ENCODE measurements around the gene TRMT44.
A peak's percentile ranks its signal among the peaks of the same experiment; 100 is the strongest.
"Not testable (repeated sequence)": the region's sequence is repeated elsewhere in the genome, so short reads cannot be mapped to it uniquely, and the experiment has no call there.

Gene TRMT44

DNA sequence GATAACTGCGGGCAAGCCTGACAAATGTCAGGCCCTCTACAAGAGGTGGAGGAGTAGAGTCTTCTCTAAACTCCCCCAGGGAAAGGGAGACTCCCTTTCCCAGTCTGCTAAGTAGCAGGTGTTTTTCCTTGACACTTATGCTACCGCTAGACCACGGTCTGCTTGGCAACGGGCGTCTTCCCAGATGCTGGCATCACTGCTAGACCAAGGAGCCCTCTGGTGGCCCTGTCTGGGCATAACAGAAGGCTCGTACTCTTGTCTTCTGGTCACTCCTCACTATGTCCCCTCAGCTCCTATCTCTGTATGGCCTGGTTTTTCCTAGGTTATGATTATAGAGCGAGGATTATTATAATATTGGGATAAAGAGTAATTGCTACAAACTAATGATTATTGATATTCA is 33.7 kb upstream of the TRMT44 start:
- peak in 1 of 4 experiments; percentile 14 for DNase-seq

GRCh38 chr4:8407316-8407715 is 33.3 kb upstream of the TRMT44 start:
- DNase-seq, result no peak

DNA sequence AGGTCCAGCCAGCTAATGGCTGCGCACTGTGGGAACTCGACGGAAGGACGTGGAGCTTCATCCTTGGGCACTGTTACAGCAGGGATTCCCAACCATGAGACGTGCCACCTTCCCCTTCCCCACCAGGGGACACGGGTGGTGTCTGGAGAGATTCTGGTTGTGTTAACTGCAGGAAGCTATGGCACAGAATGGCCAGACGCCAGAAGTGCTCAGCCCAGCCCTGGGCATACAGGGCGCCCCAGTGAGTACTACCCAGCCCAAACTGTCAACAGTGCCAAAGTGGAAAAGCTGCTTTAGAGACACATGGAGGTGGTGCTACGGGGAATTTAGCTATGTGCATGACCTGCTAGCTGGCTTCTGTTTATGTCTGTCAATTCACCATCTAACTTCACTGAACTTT is 32.8 kb upstream of the TRMT44 start:
- no peak for DNase-seq

DNA sequence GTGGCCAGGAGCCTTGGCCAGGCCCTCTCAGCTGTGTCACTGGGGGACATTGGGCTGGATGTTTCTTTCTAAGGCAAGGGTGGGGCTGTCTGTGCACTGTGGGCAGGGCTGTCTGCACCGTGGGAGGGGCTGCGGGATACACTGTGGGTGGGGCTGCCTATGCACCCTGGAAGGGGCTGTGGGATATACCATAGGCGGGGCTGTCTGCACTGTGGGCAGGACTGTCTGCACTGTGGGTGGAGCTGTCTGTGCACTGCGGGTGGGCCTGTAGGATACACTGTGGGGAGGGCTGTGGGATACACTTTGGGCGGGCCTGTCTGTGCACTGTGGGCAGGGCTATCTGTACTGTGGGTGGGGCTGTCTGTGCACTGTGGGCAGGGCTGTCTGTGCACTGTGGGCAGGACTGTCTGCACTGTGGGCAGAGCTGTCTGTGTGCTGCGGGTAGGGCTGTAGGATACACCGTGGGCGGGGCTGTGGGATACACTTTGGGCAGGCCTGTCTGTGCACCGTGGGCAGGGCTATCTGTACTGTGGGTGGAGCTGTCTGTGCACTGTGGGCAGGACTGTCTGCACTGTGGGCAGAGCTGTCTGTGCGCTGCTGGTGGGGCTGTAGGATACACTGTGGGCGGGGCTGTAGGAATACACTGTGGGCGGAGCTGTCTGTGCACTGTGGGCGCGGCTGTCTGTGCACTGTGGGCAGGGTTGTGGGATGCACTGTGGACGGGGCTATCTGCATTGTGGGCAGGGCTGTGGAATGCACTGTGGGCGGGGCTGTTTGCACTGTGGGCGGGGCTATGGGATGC is 31.1 kb upstream of the TRMT44 start:
- DNase-seq, result no peak

DNA sequence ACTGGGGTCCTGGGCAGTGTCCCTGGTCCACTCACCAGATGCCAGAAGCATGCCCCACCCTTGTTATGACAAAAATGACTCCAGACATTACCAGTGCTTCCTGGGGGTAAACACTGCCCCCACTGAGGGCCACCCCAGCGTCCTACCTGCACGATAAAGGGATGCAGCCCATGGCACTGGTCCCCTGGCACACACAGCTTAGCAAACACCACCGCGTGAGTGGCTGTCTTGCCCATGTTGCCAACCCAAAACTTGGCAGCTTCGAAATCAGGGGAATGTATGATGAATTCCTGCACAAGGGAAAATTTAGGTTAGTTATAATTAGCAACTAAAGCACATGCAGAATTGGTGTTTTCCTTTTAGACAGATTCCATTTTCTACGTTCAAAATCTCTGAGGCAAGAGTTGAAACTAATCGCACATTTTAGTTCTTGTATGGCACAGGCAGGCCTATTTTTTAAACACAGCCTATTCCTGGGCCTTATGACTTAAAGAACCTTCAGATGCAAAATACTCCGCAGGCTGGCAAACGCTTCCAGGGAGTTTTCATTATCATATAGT is 30.4 kb upstream of the TRMT44 start:
- DNase-seq, result no peak

DNA sequence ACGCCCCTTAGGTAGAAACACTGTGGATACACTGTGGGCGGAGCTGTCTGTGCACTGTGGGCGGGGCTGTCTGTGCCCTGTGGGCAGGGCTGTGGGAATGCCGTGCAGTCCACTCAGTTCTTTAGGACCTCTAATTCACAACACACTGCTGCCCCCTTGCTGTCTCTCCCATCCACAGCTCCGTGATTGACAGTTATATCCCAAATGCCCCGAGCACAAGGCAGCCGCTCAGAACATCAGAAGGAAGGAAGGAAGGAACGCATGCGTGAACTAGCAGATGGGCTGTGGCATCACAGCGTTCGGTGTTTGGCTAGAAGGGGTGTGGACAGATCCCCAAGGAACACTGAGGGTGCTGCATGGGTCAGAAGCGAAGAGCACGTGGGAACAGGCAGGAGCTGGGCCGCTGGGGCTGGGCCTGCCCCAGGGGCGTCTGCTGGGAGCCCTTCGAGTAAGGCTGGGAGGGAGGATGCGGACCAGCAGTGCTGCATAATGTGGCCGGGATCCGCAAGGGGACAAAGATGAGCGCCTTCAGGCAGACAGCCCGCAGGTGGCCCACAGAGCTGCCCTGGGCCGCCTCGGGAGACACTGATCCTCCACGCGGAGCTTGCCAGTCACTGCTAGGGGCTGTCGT is 29.8 kb upstream of the TRMT44 start:
- DNase-seq, result peak; percentile 33 to 55 (median 42)

- DNase-seq, result no peak
These were observed 29.0 kb upstream of the TRMT44 start for GRCh38 chr4:8411351-8412180.

DNA sequence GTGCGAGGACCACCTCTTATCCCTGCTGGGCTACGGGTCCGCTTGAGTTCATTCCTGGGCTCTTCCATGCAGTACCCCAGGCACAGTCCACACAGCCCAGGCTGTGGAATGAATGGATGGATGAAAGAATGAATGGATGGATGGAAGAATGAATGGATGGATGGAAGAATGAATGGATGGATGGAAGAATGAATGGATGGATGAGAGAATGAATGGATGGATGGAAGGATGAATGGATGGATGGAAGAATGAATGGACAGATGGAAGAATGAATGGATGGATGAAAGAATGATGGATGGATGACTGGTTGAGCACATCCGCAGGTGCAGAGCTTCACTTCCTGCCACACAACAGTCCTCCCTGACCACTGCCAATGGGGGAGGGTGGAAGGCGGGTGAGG is 28.3 kb upstream of the TRMT44 start:
- no peak for DNase-seq

DNA sequence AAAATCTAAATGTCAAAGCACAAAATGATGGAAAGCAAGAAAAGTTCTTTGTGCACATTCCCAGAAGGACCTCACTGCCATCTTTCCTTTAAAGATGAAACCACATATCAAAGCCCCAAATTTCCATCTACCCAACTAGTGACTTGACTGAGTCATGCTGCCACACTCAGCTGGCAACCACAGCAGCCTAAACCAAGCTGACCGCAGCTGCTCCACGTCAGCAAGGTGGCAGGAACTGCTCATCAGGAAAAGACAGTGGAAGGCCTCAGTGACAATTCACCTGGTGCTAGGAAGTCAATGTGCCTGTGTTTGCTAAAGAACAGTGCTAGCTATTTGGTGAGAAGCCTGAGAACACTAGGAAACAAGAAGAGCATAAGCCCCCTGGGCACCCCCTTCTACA is 26.2 kb upstream of the TRMT44 start:
- DNase-seq, result no peak

DNA sequence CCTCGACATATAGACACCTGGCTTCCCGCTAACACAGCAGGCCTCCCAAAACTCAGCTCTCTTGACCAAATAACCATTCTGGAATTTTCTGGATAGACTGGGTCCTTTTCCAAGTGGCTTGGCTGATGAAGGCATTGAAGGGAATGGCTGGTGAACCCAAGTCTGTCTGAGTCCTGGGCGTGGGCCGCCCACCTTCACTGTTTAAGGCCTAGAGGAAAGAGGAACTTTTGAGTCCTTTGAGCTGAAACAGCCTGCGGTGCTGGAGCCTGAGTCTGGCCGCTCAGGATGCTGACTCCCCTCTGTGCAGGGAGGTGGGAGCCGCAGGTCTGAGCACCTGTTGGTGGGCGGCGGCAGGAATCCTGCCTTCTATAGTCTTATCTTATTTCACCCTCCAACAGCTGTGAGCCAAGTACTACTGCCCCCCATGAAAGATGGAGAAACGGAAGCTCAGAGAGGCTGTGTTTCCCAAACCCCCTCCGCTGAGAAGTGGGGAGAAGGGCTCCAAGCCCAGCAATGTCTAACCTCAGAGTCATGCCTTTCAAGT is 23.4 kb upstream of the TRMT44 start:
- DNase-seq, result peak; percentile 25 to 62 (median 46)

DNA sequence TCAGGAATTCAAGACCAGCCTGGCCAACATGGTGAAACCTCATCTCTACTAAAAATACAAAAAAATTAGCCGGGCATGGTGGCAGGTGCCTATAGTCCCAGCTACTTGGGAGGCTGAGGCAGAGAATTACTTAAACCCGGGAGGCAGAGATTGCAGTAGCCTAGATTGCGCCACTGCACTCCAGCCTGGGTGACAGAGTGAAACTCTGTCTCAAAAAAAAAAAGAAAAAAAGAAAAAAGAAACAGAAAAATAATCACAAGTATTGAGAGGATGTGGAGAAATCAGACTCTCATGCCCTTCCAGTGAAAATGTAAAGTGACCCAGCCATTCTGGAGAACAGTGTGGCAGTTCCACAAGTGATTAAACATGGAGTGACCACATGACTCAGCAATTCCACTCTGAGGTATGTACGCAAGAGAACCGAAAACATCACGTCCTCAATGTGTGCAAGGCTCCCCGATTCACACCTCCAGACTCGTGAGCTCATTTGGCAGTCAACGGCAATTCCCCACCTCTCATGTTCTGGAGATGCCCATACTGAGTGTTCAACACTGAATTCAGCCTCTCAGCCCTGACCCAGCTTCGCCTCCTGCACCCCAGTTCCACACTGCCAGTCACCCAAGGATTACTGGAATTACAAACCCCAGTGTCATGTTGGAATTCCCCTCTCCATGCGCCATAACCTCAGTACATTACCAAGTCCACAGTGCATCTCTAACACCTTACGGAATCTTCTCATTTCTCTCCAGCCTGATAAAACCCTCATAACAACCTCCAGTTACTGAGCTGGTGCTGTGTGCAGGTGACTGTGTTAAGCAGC is 21.1 kb upstream of the TRMT44 start:
- DNase-seq, result peak; percentile 59 to 77 (median 65)

- not testable (repeated sequence) for DNase-seq
These were observed 20.4 kb upstream of the TRMT44 start for GRCh38 chr4:8420151-8420550.

- no peak for DNase-seq
These were observed 18.2 kb upstream of the TRMT44 start for GRCh38 chr4:8422327-8422726.

DNA sequence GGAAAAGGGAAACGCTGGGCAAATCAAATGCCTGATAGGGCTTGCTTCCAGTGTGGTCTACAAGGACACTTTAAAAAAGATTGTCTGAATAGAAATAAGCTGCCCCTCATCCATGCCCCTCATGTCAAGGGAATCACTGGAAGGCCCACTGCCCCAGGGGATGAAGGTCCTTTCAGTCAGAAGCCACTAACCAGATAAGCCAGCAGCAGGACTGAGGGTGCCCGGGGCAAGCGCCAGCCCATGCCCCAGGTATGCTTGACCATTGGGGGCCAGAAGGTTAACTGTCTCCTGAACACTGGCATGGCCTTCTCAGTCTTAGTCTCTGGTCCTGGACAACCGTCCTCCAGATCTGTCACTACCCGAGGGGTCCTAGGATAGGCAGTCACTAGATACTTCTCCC is 17.8 kb upstream of the TRMT44 start:
- no peak for DNase-seq

GRCh38 chr4:8427262-8427661 is 13.3 kb upstream of the TRMT44 start:
- DNase-seq, result no peak

DNA sequence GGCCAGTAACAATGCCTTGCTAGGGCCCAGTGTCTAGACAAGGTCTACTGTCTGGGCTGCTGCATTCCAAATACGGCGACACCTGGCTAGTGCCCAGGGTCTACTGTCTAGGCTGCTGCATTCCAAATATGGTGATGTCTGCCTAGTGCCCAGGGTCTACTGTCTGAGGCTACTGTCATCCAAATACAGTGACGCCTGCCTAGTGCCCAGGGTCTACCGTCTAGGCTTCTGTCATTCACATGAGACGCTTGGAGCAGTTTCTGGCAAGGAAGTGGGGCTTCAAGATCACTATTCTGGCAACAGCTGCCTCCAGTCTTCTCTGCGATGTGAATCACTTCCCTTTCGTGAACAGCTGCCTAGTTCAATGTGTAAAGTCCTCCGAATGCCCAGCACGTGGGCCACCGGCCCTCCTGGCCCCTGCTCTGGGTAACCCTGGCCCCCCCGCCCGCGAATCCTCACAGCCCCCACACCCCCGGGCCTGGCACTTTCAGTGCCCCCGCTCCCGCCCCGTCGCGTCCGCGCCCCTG is 12.8 kb upstream of the TRMT44 start:
- DNase-seq, result peak; percentile 70 to 84 (median 76)

GRCh38 chr4:8428288-8429097 is 12.1 kb upstream of the TRMT44 start:
- peak; percentile 92 to 97 (median 96) for DNase-seq

DNA sequence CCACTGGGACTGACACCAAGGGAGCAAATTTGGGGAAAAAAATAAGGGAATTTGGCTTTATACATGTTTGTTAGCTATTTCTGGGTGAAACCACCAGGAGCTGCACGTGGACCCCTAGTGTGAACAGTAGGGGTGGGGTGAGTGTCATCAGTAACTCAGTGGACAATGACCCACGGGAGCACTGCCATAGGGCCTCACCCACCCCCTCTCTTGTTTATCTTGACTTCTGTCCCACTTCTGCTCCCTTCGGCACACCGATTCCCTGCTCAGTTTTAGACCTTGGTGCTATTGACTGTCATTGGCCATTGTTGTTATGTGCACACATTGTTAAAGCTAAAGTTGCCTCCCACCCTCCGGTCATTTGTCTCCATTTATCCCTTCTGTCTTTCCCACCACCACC is 9.0 kb upstream of the TRMT44 start:
- no peak for DNase-seq

- no peak for DNase-seq
These were observed 7.4 kb upstream of the TRMT44 start for GRCh38 chr4:8433136-8433535.

DNA sequence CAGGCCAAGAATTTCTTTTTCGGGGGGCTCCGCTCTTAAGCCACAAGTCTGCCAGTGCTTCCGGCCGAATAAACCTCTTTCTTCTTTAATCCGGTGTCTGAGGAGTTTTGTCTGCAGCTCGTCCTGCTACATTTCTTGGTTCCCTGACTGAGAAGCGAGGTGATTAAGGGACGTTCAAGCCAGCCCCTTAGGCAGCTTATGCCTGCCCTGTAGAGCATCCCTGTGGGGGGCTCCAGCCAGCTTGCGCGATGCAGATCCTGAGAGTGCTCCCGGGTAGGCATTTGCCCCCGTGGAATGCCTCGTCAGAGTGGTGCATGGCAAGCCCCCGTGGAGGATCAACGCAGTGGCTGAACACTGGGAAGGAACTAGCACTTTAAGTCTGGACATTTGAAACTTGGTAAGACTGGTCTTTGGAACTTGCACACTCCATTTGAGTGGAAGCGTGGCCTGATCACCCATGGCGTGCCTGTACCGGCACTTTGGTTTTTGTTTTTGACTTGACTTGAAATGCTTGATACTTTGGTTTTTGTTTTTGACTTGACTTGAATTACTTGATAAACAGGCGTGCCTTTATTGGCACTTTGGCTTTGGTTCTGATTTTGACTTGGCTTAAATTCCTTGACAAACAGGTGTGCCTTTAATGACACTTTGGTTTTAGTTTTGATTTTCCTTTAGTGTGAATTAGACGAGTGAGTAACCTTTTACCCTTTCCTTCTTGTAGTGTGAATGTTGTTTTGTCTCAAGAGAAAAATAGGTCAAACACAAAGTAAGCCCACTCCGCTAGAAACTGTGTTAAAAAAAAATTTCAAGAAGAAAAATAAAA is 6.1 kb upstream of the TRMT44 start:
- DNase-seq, result no peak

Measured in suppressor macrophage (primary cell).